Vagina (tissue), 2 donors: ENCODE data around the gene PTPRN2. TPM values are rescaled to one million over a fixed set of nuclear protein-coding genes. Genes with fewer than 3 reads are reported as not detected.

Experiments used
- DNase-seq, 2 donors: peaks; one replicate each; pipeline ENCODE4 v3.0.0-alpha.2; 2017; ENCODE audit errors: extremely low spot score in 2 of 2
- H3K27ac ChIP-seq: fragments of 200-600 bp; sonication (generic); one replicate; pipeline ENCODE4 v1.5.1; 2019
- H3K27me3 ChIP-seq: fragments of 200-600 bp; sonication (generic); one replicate; pipeline ENCODE4 v1.5.1; 2019
- H3K36me3 ChIP-seq, 2 donors: fragments of 200-600 bp; sonication (generic); one replicate each; pipeline ENCODE4 v1.5.1; 2017 to 2019
- H3K4me1 ChIP-seq: fragments of 200-600 bp; sonication (generic); one replicate; pipeline ENCODE4 v1.5.1; 2019
- H3K4me3 ChIP-seq, 2 donors: fragments of 200-600 bp; sonication (generic); 1 replicate in 1 of 2; 2 replicates in 1 of 2; pipeline ENCODE4 v1.5.1; 2016 to 2019
- H3K9me3 ChIP-seq: fragments of 200-600 bp; sonication (generic); one replicate; pipeline ENCODE4 v1.5.1; 2019
- CTCF ChIP-seq, 3 experiments: fragments of 450-650 bp in 2 of 3; fragments of 200-600 bp in 1 of 3; sonication (generic) in 1 of 3; IDR thresholded peaks; one replicate each; pipeline ENCODE4 v1.5.1; 2017 to 2019; ENCODE audit warnings: antibody characterized with exemption in 3 of 3, mild to moderate bottlenecking in 2 of 3, moderate library complexity in 2 of 3
- POLR2A ChIP-seq, 2 donors: fragments of 450-650 bp; IDR thresholded peaks; one replicate each; pipeline ENCODE4 v1.6.1; 2017; ENCODE audit warnings: antibody characterized with exemption in 2 of 2, mild to moderate bottlenecking in 2 of 2, moderate library complexity in 2 of 2
- POLR2AphosphoS5 ChIP-seq, 2 donors: sonication (generic); formaldehyde crosslinking; IDR thresholded peaks; one replicate each; pipeline ENCODE4 v1.9.0; 2017; ENCODE audit warnings: antibody characterized with exemption in 2 of 2, mild to moderate bottlenecking in 2 of 2, low read depth in 1 of 2; ENCODE audit not compliant: insufficient read depth in 1 of 2
- intact Hi-C: fragments of 100-400 bp; cut with DNase I; formaldehyde crosslinking; loops from one replicate; pipeline ENCODE4 v1.15.1; 2023
- total RNA-seq: library from RNA; depleted of rRNA; stranded (reverse); fragments of >200 nt; gene quantifications from one replicate; pipeline ENCODE4 v1.2.3, GENCODE V29; 2016

The PTPRN2 gene
- total RNA-seq, 1 donor from 2014 or later, result 7.4 TPM

- intact Hi-C loops, result no loop called here
- no peaks in the 10 kb centered on the region for H3K36me3 ChIP-seq
- no peak overlapping the region for H3K4me3 ChIP-seq
- H3K9me3 ChIP-seq, result no peaks in the 10 kb centered on the region
- no peaks in the 10 kb centered on the region for H3K27me3 ChIP-seq
- no peak overlapping the region for H3K27ac ChIP-seq
- no peak for TF ChIP-seq CTCF (IDR thresholded peaks at IDR 0.05)
- H3K4me1 ChIP-seq, result peaks cover 7% of the 10 kb centered on the region
- no peak for DNase-seq
Observed at GRCh38 chr7:157577796-157578339, 1009.8 kb downstream of the PTPRN2 start.

GRCh38 chr7:157577061-157577460, 1010.6 kb downstream of the PTPRN2 start:
- intact Hi-C loops, result no loop called here
- TF ChIP-seq POLR2A (IDR thresholded peaks at IDR 0.05), result no peak
- no peak for TF ChIP-seq CTCF (IDR thresholded peaks at IDR 0.05)
- no peak for TF ChIP-seq POLR2AphosphoS5 (IDR thresholded peaks at IDR 0.05; ENCODE audit: insufficient read depth in 1 of 2, low read depth in 1 of 2)
- no peak overlapping the region for H3K27ac ChIP-seq
- H3K36me3 ChIP-seq, result no peaks in the 10 kb centered on the region
- H3K4me1 ChIP-seq, result peaks cover 7% of the 10 kb centered on the region
- DNase-seq, result no peak
- H3K4me3 ChIP-seq, result no peak overlapping the region
- no peaks in the 10 kb centered on the region for H3K9me3 ChIP-seq
- no peaks in the 10 kb centered on the region for H3K27me3 ChIP-seq

GRCh38 chr7:157576415-157576814, 1011.2 kb downstream of the PTPRN2 start:
- peaks cover 7% of the 10 kb centered on the region for H3K4me1 ChIP-seq
- no peak for TF ChIP-seq POLR2A (IDR thresholded peaks at IDR 0.05)
- no peak for TF ChIP-seq CTCF (IDR thresholded peaks at IDR 0.05)
- TF ChIP-seq POLR2AphosphoS5 (IDR thresholded peaks at IDR 0.05; ENCODE audit: insufficient read depth in 1 of 2, low read depth in 1 of 2), result no peak
- H3K9me3 ChIP-seq, result no peaks in the 10 kb centered on the region
- no peaks in the 10 kb centered on the region for H3K36me3 ChIP-seq
- DNase-seq, result no peak
- intact Hi-C loops, result no loop called here
- H3K27me3 ChIP-seq, result no peaks in the 10 kb centered on the region
- no peak overlapping the region for H3K27ac ChIP-seq
- H3K4me3 ChIP-seq, result no peak overlapping the region

GRCh38 chr7:157575777-157576176, 1011.8 kb downstream of the PTPRN2 start:
- no peak overlapping the region for H3K27ac ChIP-seq
- H3K27me3 ChIP-seq, result no peaks in the 10 kb centered on the region
- H3K36me3 ChIP-seq, result no peaks in the 10 kb centered on the region
- H3K4me3 ChIP-seq, result no peak overlapping the region
- DNase-seq, result no peak
- H3K4me1 ChIP-seq, result peaks cover 7% of the 10 kb centered on the region
- TF ChIP-seq CTCF (IDR thresholded peaks at IDR 0.05), result no peak
- TF ChIP-seq POLR2AphosphoS5 (IDR thresholded peaks at IDR 0.05; ENCODE audit: insufficient read depth in 1 of 2, low read depth in 1 of 2), result no peak
- no peak for TF ChIP-seq POLR2A (IDR thresholded peaks at IDR 0.05)
- no peaks in the 10 kb centered on the region for H3K9me3 ChIP-seq
- intact Hi-C loops, result no loop called here

GRCh38 chr7:157574914-157575586, 1012.6 kb downstream of the PTPRN2 start:
- H3K36me3 ChIP-seq, result no peaks in the 10 kb centered on the region
- DNase-seq, result no peak
- TF ChIP-seq CTCF (IDR thresholded peaks at IDR 0.05) (no peak), POLR2AphosphoS5 (IDR thresholded peaks at IDR 0.05; ENCODE audit: insufficient read depth in 1 of 2, low read depth in 1 of 2) (no peak), POLR2A (IDR thresholded peaks at IDR 0.05) (no peak)

More at GRCh38 chr7:157574914-157575586, 1012.6 kb downstream of the PTPRN2 start:
- Histone ChIP-seq H3K4me3 (no peak overlapping the region), H3K27ac (no peak overlapping the region), H3K27me3 (no peaks in the 10 kb centered on the region), H3K9me3 (no peaks in the 10 kb centered on the region), H3K4me1 (peaks cover 5% of the 10 kb centered on the region)
- intact Hi-C loops, result no loop called here
